ACHN (cell line): ENCODE measurements around the gene CLUH.
"Not testable (repeated sequence)": the region's sequence is repeated elsewhere in the genome, so short reads cannot be mapped to it uniquely, and the experiment has no call there.

ENCODE experiments used
- DNase-seq: peaks from one replicate; pipeline ENCODE4 v3.0.0-alpha.2; 2015
- in situ Hi-C: cut with HindIII; loops from 2 replicates; pipeline ENCODE4 v1.10.0; 2017; ENCODE audit warnings: low sequenced_read_pairs, low pct_ligation_motif_present, low pct_unique_long_range_greater_than_20kb

The CLUH gene

DNA sequence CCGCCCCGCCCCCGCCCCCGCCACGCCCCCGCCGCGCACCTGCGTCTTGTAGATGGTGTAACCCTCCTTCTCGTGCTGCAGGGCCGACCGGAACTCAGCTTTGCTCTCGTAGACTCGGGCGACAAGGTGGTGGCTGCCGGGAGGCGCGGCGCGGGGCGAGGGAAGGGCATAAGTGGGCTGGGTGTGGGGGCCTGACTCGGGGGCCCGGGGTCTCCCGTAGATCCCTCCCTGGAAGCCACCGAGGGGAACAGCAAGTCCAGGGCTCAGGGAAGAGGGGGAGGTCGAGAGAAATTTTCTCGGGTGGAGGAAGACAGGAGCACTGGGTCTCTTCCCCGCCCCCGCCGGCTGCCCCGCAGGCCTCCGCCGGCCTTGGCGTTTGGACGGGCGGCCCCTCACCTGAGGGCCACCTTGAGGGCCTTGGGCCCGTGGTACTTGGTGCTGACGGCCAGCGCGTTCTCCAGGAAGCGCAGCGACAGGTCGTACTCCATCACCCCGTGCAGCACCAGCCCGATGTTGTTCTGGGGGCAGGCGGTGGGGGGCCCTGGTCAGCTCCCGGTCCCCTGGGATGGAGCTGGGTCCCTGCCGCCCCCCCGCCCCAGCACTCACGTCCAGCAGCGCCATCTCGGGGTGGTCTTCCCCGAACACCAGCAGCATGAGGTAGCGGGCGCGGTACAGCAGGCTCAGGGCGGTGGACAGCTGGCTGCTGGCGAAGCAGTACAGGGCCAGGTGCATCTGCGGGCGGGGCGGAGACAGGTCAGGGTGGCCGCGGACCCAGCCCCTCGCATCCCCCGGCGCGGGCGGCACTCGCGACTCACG, 19.4 kb downstream of the CLUH start:
- DNase-seq, result no peak
- in situ Hi-C loops, result no loop called here

DNA sequence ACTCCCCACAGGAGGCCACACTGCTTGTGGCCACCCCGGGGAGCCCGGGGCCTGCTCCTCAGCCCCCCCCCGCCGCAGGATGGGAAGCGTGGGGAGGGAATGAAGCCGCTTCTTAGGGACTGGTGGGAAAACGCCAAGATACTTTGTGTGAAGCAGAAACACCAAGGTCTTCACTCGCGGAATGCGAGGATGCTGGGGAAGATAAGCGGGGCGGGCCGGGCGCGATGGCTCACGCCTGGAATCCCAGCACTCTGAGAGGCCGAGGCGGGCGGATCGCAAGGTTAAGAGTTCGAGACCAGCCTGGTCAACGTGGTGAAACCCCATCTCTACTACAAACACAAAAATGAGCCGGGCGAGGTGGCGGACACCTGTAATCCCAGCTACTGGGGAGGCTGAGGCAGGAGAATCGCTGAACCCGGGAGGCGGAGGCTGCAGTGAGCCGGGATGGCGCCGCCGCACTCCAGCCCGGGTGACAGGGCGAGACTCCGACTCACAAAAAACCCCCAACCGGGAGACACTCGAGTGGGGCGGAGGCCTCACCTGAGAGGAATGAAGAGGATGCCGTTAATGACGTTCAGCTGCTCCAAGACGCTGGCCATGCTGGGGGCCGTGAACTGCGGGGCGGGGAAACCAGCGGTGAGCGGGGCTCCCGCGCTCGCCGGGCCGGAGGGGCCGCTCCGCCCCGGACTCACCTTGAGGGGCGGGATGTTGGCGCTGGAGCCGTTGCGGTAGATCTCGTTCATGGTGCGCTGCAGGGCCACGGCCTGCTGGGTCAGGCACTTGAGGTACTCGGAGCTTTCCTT, 20.3 kb downstream of the CLUH start:
- in situ Hi-C loops, result no loop called here
- no peak for DNase-seq

DNA sequence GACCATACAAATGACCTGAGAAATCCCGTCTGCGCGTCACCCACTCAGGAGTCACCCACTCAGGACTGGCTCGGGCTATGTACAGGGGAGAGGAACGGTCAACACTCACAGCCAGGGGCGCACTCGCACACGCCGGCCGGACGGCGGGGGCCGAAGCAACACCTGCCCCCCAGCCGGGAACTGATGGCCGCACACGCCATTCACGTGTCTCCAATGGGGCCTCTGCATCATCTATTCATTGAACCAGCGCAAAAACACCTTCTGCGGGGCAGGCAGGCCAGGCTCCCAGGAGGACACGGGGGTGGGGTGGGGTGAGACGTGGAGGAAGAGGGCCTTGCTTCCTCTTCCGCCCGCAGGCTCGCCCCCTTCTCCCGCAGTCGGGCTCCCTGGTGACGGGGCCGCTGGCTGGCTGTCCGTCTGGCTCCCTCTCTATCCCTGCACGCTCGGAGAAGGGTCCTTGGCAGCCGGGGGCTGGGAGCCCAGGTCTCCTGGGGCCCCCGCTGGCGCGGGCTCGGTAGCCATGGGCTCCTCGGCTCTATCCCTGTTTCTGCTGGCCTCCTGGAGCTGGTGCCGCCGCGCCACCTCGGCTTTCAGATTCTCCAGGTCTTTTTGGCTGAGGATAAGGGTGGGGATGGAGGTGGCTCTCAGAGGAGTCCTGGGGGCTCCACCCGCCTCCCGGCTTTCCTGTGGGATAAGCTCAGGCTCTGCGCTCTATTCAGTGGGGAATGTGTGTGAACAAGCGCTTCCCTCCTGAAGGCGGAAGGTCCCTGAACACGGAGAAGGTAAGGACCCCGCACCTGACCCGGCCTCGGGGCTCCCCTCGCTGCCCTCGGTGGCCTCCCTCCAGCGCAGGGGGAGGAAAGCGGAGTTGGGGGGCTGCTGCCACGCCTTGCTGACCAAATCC, 21.1 kb downstream of the CLUH start:
- no peak for DNase-seq
- in situ Hi-C loops, result no loop called here

DNA sequence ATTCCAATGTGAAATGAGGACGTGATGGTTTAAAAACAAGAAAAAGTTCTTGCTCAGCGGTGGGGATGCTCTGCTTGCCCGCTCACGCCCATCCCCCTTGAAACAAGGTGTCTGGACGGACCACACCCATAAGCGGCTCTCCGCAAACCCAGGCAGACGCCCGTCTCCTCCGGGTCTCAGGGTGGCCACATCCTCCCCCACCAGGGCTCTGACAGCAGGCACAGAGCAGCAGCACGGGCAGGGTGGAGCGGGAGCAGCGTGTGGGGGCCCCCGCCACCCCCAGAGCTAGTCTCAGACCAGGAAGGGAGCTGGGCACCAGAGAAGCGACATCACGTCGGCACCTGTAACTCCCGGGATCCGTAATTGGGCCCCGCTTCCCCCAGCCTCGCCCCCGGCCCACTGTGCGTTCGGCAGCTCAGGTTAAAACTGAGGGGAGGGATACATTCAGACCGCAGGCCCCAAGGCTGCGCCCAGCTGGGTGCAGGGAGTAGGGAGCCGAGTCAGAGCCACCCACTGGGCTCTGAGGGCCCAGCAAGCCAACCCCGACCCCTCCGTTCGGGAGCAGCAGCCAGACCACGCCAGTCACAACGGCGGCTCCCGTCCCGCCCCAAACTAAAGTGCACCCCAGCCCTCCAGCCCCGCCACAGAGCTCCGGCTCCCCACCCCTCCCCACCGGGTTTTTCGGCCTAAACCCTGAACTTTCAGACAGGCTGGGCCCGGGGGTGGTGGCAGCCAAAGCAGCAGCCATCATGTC, 22.0 kb downstream of the CLUH start:
- in situ Hi-C loops, result no loop called here
- DNase-seq, result no peak

DNA sequence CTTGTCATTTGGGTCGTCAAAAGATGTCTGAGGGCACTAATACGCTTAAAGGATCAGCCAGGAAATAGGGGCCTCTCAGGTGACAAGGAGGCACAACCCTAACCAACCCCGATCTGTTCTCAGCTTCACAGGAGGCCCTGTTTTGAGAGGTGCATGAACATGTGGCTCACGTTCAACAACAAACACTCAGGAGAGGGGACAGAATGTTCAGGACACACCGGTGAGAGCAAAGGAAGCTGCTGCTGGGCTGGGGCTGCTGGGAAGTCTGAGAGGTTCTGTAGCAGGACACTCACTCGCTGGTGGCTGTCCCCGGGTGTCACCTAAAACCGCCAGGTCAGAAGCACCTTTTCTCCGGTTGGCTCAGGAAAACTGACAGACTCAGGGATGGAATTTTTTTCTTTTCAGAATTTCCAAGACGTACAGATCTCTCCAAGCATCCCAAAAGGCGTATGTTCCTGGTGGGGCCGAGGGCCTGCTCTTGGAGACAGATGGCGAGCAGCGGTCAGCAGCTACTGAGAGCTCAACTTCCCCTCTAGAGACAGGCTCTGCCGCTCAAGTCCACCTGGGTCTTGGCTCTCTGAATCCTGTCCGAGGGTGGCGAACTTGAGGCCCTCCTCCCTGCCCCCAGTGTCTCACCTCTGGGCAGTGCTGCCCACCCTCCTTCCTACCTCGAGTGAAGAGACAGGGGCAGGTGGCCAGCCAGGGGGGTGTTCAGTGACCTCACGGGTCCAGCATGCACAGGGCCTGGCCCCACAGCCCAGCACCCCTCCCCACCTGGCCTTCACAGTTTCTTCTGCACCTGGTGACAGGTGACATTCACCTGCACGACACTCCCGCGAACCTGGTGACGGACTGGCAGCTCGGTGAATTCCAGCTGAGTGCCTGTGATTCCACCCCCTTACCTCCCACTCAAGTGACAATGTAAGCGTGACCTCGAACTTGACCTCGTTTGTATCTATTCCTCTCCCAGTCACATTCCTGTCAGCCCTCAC, 22.9 kb downstream of the CLUH start:
- in situ Hi-C loops, result no loop called here
- no peak for DNase-seq

GRCh38 chr17:2687074-2687418, 24.5 kb downstream of the CLUH start:
- no peak for DNase-seq
- in situ Hi-C loops, result no loop called here

- in situ Hi-C loops, result no loop called here
Observed at GRCh38 chr17:2685696-2686095, 25.9 kb downstream of the CLUH start.

GRCh38 chr17:2684549-2684948, 27.0 kb downstream of the CLUH start:
- in situ Hi-C loops, result no loop called here
- no peak for DNase-seq

More at GRCh38 chr17:2685696-2686095, 25.9 kb downstream of the CLUH start:
- no peak for DNase-seq

- no peak for DNase-seq
- in situ Hi-C loops, result no loop called here
Observed at GRCh38 chr17:2683912-2684311, 27.7 kb downstream of the CLUH start.

GRCh38 chr17:2682176-2682938, 29.2 kb downstream of the CLUH start:
- DNase-seq, result no peak
- in situ Hi-C loops, result no loop called here

DNA sequence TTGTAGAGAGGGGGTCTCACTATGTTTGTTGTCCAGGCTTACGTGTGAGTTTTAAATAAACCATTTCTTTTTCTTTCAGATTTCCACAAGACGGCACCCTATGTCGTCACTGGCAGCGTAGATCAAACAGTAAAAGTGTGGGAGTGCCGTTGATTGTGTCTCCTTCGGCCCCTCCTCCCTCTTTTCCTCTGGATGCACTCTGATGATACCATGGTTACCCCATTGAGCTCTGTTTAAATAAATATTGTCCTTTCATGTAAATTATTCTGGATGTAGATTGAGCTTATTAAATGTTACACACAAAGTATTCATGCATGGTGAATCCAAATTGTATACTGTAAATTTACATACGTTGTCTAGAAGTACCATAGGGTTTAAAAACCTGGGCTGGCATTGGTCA, 29.9 kb downstream of the CLUH start:
- no peak for DNase-seq

GRCh38 chr17:2680961-2681360, 30.6 kb downstream of the CLUH start:
- in situ Hi-C loops, result no loop called here
- DNase-seq, result no peak

More for the DNA sequence above, 29.9 kb downstream of the CLUH start:
- in situ Hi-C loops, result no loop called here

DNA sequence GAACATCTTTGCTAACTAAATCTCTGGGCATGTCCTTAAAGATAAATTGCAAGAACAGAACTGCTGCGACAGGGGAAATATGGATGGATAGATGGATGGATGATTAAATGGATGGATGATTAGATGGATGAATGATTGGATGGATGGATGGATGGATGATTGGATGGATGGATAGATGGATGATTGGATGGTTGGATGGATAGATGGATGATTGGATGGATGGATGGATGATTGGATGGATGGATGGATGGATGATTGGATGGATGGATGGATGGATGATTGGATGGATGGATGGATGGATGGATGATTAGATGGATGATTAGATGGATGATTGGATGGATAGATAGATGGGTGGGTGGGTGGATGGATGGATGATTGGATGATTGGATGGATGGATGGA, 32.3 kb downstream of the CLUH start:
- in situ Hi-C loops, DNase-seq: not testable (repeated sequence)

DNA sequence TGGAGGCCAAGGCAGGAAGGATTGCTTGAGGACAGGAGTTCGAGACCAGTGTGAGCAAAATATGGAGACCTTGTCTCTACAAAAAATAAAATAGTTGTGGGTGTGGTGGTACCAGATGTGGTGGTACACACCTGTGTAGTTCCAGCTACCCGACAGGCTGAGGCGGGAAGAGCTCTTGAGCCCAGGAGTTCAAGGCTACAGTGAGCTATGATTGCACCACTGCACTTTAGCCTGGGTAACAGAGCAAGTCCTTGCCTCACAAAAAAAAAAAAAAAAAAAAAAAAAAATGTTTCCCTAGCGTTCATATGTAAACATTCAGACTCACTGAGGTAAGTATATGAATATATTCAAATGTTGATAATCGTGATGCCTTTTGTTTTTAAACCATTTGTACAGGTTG, 39.5 kb downstream of the CLUH start:
- DNase-seq, result no peak
- in situ Hi-C loops, result no loop called here

- in situ Hi-C loops, DNase-seq: not testable (repeated sequence)
Observed at GRCh38 chr17:2660410-2660809, 51.2 kb downstream of the CLUH start.

DNA sequence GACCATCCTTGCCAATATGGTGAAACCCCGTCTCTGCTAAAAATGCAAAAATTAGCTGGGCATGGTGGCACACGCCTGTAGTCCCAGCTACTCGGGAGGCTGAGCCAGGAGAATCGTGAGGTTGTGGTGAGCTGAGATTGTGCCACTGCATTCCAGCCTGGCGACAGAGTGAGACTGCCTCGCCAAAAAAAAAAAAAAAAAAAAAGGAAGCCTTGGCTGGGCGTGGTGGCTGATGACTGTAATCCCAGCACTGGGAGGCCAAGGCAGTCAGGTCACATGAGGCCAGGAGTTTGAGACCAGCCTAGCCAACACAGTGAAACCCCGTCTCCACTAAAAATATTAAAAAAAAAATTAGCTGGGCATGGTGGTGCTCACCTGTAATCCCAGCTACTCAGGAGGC, 52.2 kb downstream of the CLUH start:
- in situ Hi-C loops, result not testable (repeated sequence)
- DNase-seq, result peak; percentile 40

- in situ Hi-C loops, result no loop called here
- no peak for DNase-seq
Observed at GRCh38 chr17:2656283-2656682, 55.3 kb downstream of the CLUH start.
